GM18505 (cell line): ENCODE measurements around the gene F12.
A peak's percentile ranks its signal among the peaks of the same experiment; 100 is the strongest.

Source experiments
- ATAC-seq: cut with Tn5 transposase; IDR thresholded peaks from one replicate; pipeline ENCODE4 v1.9.1; 2021; ENCODE audit not compliant: unreplicated experiment
- POLR2A ChIP-seq: IDR thresholded peaks from 4 replicates; pipeline ENCODE4 v1.6.1; 2011; ENCODE audit warnings: borderline replicate concordance; ENCODE audit not compliant: insufficient read depth, insufficient read length; ENCODE audit errors: extremely low read depth

Gene F12

GRCh38 chr5:177409043-177409801, at the start of gene F12:
F12 (minus strand) TSS chr5:177409564; CDS start chr5:177409527, 37 bp downstream.
- no peak for ATAC-seq
- no peak for TF ChIP-seq POLR2A

GRCh38 chr5:177458912-177459350, 49.6 kb upstream of the F12 start:
- no peak for ATAC-seq
- TF ChIP-seq POLR2A: no peak

- ATAC-seq: no peak
- TF ChIP-seq POLR2A: no peak
These were observed 48.7 kb upstream of the F12 start for GRCh38 chr5:177457852-177458681.

DNA sequence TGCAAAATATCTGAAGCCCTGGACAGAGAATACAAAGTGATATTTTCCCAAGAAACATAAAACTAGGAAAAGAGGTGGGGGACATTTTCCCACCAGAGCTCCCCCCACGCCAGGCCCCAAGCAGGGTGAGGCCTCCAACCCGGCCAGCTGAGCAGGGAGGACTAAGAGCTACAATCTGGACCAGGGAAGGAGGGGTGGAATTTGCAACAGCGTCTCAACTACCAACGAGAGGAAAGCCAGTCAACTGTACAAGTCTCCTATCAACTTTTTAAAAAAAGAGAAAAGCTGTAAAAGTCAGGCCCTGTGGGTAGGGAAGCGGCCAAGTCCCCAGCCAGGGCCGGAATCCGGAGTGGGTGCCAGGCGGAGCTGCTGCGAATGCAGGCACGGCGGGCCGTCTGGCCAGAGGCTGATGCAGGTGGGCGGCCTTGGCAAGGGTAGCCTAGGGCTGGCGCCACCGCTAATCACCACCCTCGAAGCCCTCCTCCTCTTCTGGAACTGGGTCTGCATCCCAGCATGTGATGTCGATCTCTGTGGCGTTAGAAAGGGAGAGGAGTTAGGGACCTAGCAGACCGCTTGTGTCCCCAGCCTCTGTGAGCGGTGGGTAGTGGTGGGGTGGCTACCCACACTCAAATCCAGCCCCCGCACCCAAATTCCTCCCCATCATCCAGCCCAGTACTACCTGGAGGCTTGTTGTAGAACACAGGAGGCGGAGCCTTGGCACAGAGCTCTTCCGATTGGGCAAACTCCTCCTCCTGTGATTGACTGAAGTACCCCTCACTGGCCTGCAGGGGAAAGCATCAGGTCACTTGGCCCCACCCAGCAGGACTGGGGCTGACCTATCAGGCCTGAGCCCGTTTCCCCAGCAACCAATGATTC, 47.9 kb upstream of the F12 start:
- no peak for TF ChIP-seq POLR2A
- peak; percentile 25 for ATAC-seq

- ATAC-seq: no peak
- TF ChIP-seq POLR2A: no peak
These were observed 47.2 kb upstream of the F12 start for GRCh38 chr5:177456591-177456964.

- ATAC-seq: peak; percentile 9
- TF ChIP-seq POLR2A: no peak
These were observed 46.6 kb upstream of the F12 start for GRCh38 chr5:177455661-177456590.

DNA sequence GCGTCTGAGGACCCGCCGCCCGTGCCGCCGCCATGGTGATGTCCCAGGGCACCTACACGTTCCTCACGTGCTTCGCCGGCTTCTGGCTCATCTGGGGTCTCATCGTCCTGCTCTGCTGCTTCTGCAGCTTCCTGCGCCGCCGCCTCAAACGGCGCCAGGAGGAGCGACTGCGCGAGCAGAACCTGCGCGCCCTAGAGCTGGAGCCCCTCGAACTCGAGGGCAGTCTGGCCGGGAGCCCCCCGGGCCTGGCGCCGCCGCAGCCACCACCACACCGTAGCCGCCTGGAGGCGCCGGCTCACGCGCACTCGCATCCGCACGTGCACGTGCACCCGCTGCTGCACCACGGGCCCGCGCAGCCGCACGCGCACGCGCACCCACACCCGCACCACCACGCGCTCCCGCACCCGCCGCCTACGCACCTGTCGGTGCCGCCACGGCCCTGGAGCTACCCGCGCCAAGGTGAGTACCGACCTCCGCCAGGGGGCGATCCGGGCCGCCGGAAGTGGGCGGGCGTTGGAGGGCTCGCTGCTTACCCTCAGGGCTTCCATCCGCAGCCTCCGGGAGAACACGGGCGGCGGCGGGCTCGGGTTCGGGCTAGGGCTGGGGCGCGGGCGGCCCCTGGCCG, 45.8 kb upstream of the F12 start:
- ATAC-seq: peak; percentile 49
- no peak for TF ChIP-seq POLR2A

GRCh38 chr5:177454397-177455035, 45.2 kb upstream of the F12 start:
- peak; percentile 39 for TF ChIP-seq POLR2A
- peak; percentile 58 for ATAC-seq

GRCh38 chr5:177453852-177454396, 44.6 kb upstream of the F12 start:
- peak; percentile 6 for ATAC-seq
- TF ChIP-seq POLR2A: no peak

- no peak for TF ChIP-seq POLR2A
- no peak for ATAC-seq
These were observed 43.6 kb upstream of the F12 start for GRCh38 chr5:177452688-177453638.
